KMS-11 (cell line): ENCODE results near the gene LAMP1.
A peak's percentile ranks its signal among the peaks of the same experiment; 100 is the strongest.

ENCODE experiments used
- H2AFZ ChIP-seq: fragments of 200-600 bp; sonication (generic); 2 replicates; pipeline ENCODE4 v1.6.1; 2016; ENCODE audit warnings: antibody characterized with exemption, mixed run types, low read depth
- H3K27ac ChIP-seq: fragments of 200-600 bp; sonication (generic); 2 replicates; pipeline ENCODE4 v1.6.1; 2016; ENCODE audit warnings: mild to moderate bottlenecking, mixed run types
- H3K27me3 ChIP-seq: fragments of 200-600 bp; sonication (generic); 2 replicates; pipeline ENCODE4 v1.6.1; 2017; ENCODE audit warnings: mild to moderate bottlenecking, low read depth, mixed run types, moderate library complexity; ENCODE audit not compliant: insufficient read depth
- H3K36me3 ChIP-seq: fragments of 200-600 bp; sonication (generic); 2 replicates; pipeline ENCODE4 v1.6.1; 2017; ENCODE audit warnings: mild to moderate bottlenecking, mixed run types; ENCODE audit not compliant: insufficient read depth
- H3K4me1 ChIP-seq: fragments of 200-600 bp; sonication (generic); 2 replicates; pipeline ENCODE4 v1.6.1; 2016; ENCODE audit warnings: mild to moderate bottlenecking, low read depth, mixed run types; ENCODE audit not compliant: poor library complexity, severe bottlenecking
- H3K4me2 ChIP-seq: fragments of 200-600 bp; sonication (generic); 2 replicates; pipeline ENCODE4 v1.7.0; 2016; ENCODE audit warnings: mild to moderate bottlenecking, mixed run types
- H3K4me3 ChIP-seq: fragments of 200-600 bp; sonication (generic); IDR thresholded peaks from 2 replicates; pipeline ENCODE4 v1.6.1; 2017; ENCODE audit warnings: low read depth, low read length, mixed read lengths; ENCODE audit not compliant: insufficient read depth
- H3K79me2 ChIP-seq: fragments of 200-600 bp; sonication (generic); 2 replicates; pipeline ENCODE4 v1.6.1; 2016; ENCODE audit warnings: low read depth, mixed run types; ENCODE audit not compliant: insufficient read depth
- H3K9ac ChIP-seq: fragments of 200-600 bp; sonication (generic); 2 replicates; pipeline ENCODE4 v1.6.1; 2016; ENCODE audit warnings: mild to moderate bottlenecking, mixed run types
- H4K20me1 ChIP-seq: fragments of 200-600 bp; sonication (generic); 2 replicates; pipeline ENCODE4 v1.6.1; 2016; ENCODE audit warnings: mild to moderate bottlenecking, mixed run types; ENCODE audit not compliant: insufficient read depth
- CTCF ChIP-seq: fragments of 200-600 bp; sonication (generic); conservative IDR thresholded peaks from 2 replicates; pipeline ENCODE4 v1.6.1; 2017; ENCODE audit warnings: low read depth, mild to moderate bottlenecking, antibody characterized with exemption, low read length, moderate library complexity, mixed read lengths

Gene LAMP1

GRCh38 chr13:113293686-113294085 is 3.4 kb upstream of the LAMP1 start:
- Histone ChIP-seq H3K27ac (no peak overlapping the region), H3K4me2 (no peak overlapping the region), H3K79me2 (peaks cover 12% of the 10 kb centered on the region), H3K4me3 (no peak overlapping the region), H3K9ac (no peak overlapping the region), H4K20me1 (no peaks in the 10 kb centered on the region), H2AFZ (no peak overlapping the region), H3K36me3 (no peaks in the 10 kb centered on the region), H3K27me3 (peaks cover 3% of the 10 kb centered on the region; the same call in 1 of the 2 replicates), H3K4me1 (no peaks in the 10 kb centered on the region)
- TF ChIP-seq CTCF, result no peak

GRCh38 chr13:113295776-113296175 is 1.3 kb upstream of the LAMP1 start:
- no peak overlapping the region for H3K4me3 ChIP-seq
- TF ChIP-seq CTCF, result no peak
- H3K27me3 ChIP-seq, result peaks cover 2% of the 10 kb centered on the region; the same call in 1 of the 2 replicates
- no peak overlapping the region for H3K27ac ChIP-seq
- H4K20me1 ChIP-seq, result no peaks in the 10 kb centered on the region
- no peaks in the 10 kb centered on the region for H3K4me1 ChIP-seq
- H3K36me3 ChIP-seq, result no peaks in the 10 kb centered on the region
- no peak overlapping the region for H3K4me2 ChIP-seq
- peaks cover 28% of the 10 kb centered on the region for H3K79me2 ChIP-seq
- no peak overlapping the region for H2AFZ ChIP-seq
- H3K9ac ChIP-seq, result no peak overlapping the region

DNA sequence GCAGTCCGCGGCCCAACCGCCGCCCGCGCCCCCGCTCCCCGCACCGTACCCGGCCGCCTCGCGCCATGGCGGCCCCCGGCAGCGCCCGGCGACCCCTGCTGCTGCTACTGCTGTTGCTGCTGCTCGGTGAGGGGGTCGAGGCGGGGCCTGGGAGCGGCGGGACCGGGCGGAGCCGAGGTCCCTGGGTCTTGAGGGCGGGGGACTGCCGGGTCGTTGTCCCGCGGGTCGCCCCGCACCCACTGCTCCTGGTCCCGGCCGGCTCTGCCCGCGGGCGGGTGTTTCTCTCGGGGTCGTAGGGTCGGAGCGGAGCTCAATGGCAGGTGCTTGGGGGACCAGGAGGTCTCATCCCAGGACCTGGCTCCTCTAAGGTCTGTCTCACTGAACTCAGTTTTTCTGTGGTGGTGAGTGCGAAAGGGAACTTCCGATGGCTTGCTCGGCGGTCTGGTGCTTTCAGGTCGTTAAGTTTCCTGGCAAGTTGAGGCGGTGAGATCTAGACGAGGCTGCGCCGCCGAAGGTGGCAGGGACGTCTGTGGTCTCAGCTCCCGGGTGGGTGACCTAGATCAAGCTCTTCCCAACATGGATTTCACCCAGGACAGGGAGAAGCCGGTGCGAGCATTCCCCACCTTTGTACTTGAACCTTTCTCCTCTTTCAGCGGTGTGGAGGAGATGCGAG is 467 bp downstream of the LAMP1 start:
- H3K4me1 ChIP-seq, result no peaks in the 10 kb centered on the region

More for the DNA sequence above, 467 bp downstream of the LAMP1 start:
- Histone ChIP-seq H3K4me2 (peak overlapping the region; percentile 60), H3K27ac (peak overlapping the region; percentile 24; the same call in 1 of the 2 replicates), H3K79me2 (peaks cover 32% of the 10 kb centered on the region), H4K20me1 (no peaks in the 10 kb centered on the region), H3K4me3 (no peak overlapping the region), H3K27me3 (no peaks in the 10 kb centered on the region; the same call in 1 of the 2 replicates), H3K36me3 (no peaks in the 10 kb centered on the region), H2AFZ (peak overlapping the region; percentile 30; the same call in 1 of the 2 replicates), H3K9ac (peak overlapping the region; percentile 66; the same call in 1 of the 2 replicates)
- no peak for TF ChIP-seq CTCF
